ENCODE data around the gene FMN1. TPM values are rescaled to one million over a fixed set of nuclear protein-coding genes. Genes with fewer than 3 reads are reported as not detected.

Gene FMN1
- polyA plus RNA-seq, 3 donors: 0.28 to 3.7 (median 0.34) TPM

DNA sequence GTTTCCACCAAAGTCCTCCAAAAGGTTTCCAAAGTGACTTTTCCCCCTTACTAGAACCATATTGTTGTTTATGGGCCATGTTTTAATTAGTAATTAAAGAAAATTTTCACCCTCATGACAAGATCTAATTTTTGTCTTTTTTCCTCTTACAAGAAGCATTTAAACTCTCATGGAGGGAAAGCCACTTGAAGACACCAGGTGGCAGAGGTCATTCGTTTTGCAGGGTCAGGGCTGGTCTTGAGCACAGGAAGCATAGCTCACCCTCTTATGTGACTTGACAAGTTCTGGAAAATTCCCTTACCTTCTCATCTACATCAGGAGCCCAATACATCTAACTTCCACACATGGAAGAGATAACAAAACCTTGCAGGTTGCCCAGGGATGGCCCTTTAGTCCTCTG, 313.0 kb downstream of the FMN1 start:
- Mint-ChIP-seq H3K9me3 (no peaks in the 10 kb centered on the region), H3K4me3 (no peak overlapping the region), H3K27me3 (ENCODE audit: low read depth in 3 of 3) (peaks cover 0 to 6% (median 1%) of the 10 kb centered on the region in 3 donors), H3K36me3 (peaks cover 0 to 29% of the 10 kb centered on the region in 2 donors), H3K27ac (no peak overlapping the region), H3K4me1 (peaks cover 5% of the 10 kb centered on the region)
- Histone ChIP-seq H3K9me3 (replicated peaks in 1 of 2; ENCODE audit: control insufficient read depth in 1 of 2, insufficient read depth in 1 of 2, low read length in 2 of 2) (no peaks in the 10 kb centered on the region), H3K4me3 (replicated peaks in 1 of 3; ENCODE audit: low read depth in 2 of 3, low read length in 3 of 3) (no peak overlapping the region), H3K4me2 (replicated peaks; ENCODE audit: extremely low read depth, low read length, poor library complexity, severe bottlenecking) (no peak overlapping the region), H3K36me3 (replicated peaks in 1 of 2; ENCODE audit: control insufficient read depth in 1 of 2, insufficient read depth in 2 of 2, low read length in 2 of 2) (peaks cover 0 to 29% of the 10 kb centered on the region in 2 donors), H3K79me2 (ENCODE audit: insufficient read depth, low read length) (no peaks in the 10 kb centered on the region), H4K20me1 (ENCODE audit: insufficient read depth, low read length) (no peaks in the 10 kb centered on the region), H2AFZ (ENCODE audit: insufficient read depth, low read depth, low read length, poor library complexity, severe bottlenecking) (no peak overlapping the region), H3K9ac (ENCODE audit: insufficient read depth, low read length, poor library complexity, severe bottlenecking) (no peak overlapping the region), H3K4me1 (ENCODE audit: control insufficient read depth in 1 of 2, insufficient read depth in 2 of 2, low read length in 2 of 2) (no peaks in the 10 kb centered on the region), H3K27me3 (ENCODE audit: control insufficient read depth in 2 of 2, insufficient read depth in 2 of 2, low read length in 2 of 2) (no peaks in the 10 kb centered on the region), H3K27ac (ENCODE audit: low read depth in 1 of 2, low read length in 2 of 2) (no peak overlapping the region)
- intact Hi-C loops (cut with micrococcal nuclease): no loop called here
- TF ChIP-seq, protein P1, sequence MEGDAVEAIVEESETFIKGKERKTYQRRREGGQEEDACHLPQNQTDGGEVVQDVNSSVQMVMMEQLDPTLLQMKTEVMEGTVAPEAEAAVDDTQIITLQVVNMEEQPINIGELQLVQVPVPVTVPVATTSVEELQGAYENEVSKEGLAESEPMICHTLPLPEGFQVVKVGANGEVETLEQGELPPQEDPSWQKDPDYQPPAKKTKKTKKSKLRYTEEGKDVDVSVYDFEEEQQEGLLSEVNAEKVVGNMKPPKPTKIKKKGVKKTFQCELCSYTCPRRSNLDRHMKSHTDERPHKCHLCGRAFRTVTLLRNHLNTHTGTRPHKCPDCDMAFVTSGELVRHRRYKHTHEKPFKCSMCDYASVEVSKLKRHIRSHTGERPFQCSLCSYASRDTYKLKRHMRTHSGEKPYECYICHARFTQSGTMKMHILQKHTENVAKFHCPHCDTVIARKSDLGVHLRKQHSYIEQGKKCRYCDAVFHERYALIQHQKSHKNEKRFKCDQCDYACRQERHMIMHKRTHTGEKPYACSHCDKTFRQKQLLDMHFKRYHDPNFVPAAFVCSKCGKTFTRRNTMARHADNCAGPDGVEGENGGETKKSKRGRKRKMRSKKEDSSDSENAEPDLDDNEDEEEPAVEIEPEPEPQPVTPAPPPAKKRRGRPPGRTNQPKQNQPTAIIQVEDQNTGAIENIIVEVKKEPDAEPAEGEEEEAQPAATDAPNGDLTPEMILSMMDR (IDR thresholded peaks at IDR 0.05): no peak
- no peak for DNase-seq
- WGBS (ENCODE audit: insufficient coverage): 100% methylated on average over 1 of the region's 1 CpG

DNA sequence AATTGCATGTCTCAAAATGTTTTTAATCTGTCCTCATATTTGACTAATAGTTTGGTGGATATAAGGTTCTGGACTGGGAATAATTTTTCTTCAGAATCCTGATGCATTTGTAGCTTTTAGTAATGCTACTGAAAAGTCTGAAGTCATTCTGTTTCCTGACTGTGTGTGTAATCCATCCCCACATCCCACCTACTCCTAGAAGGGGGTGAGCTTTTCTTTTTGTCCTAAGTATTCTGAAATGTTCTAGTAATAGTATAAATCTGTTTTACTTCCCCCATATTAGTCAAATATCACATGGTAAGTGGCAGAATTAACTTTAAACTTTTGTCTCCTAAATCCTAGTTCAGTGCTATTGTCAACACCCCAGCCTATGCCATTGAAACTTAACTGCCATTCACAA, 313.9 kb downstream of the FMN1 start:
- H3K27ac Mint-ChIP-seq: peak overlapping the region in 1 of 7 donors; percentile 8
- TF ChIP-seq, protein P1 (IDR thresholded peaks at IDR 0.05): no peak
- Histone ChIP-seq H3K27ac (ENCODE audit: low read depth in 1 of 2, low read length in 2 of 2) (no peak overlapping the region), H3K4me3 (replicated peaks in 1 of 3; ENCODE audit: low read depth in 2 of 3, low read length in 3 of 3) (no peak overlapping the region), H3K4me2 (replicated peaks; ENCODE audit: extremely low read depth, low read length, poor library complexity, severe bottlenecking) (no peak overlapping the region), H3K79me2 (ENCODE audit: insufficient read depth, low read length) (no peaks in the 10 kb centered on the region), H4K20me1 (ENCODE audit: insufficient read depth, low read length) (no peaks in the 10 kb centered on the region), H2AFZ (ENCODE audit: insufficient read depth, low read depth, low read length, poor library complexity, severe bottlenecking) (no peak overlapping the region), H3K36me3 (replicated peaks in 1 of 2; ENCODE audit: control insufficient read depth in 1 of 2, insufficient read depth in 2 of 2, low read length in 2 of 2) (peaks cover 0 to 23% of the 10 kb centered on the region in 2 donors), H3K9ac (ENCODE audit: insufficient read depth, low read length, poor library complexity, severe bottlenecking) (no peak overlapping the region), H3K27me3 (ENCODE audit: control insufficient read depth in 2 of 2, insufficient read depth in 2 of 2, low read length in 2 of 2) (no peaks in the 10 kb centered on the region), H3K9me3 (replicated peaks in 1 of 2; ENCODE audit: control insufficient read depth in 1 of 2, insufficient read depth in 1 of 2, low read length in 2 of 2) (no peaks in the 10 kb centered on the region), H3K4me1 (ENCODE audit: control insufficient read depth in 1 of 2, insufficient read depth in 2 of 2, low read length in 2 of 2) (no peaks in the 10 kb centered on the region)
- no peaks in the 10 kb centered on the region for H3K9me3 Mint-ChIP-seq
- H3K4me3 Mint-ChIP-seq: no peak overlapping the region
- H3K27me3 Mint-ChIP-seq (ENCODE audit: low read depth in 3 of 3): peaks cover 0 to 6% (median 0%) of the 10 kb centered on the region in 3 donors
- intact Hi-C loops (cut with micrococcal nuclease): no loop called here
- DNase-seq: no peak
- H3K4me1 Mint-ChIP-seq: peaks cover 5% of the 10 kb centered on the region
- peaks cover 0 to 20% of the 10 kb centered on the region in 2 donors for H3K36me3 Mint-ChIP-seq
